Ishikawa (cell line): ENCODE measurements around the gene COL4A4.

Experiments used
- CEBPB ChIP-seq: IDR thresholded peaks from 2 replicates; pipeline ENCODE4 v1.6.1; 2012
- CREB1 ChIP-seq: IDR thresholded peaks from 2 replicates; pipeline ENCODE4 v1.6.1; 2012; ENCODE audit warnings: low read depth
- EGR1 ChIP-seq: IDR thresholded peaks from 2 replicates; pipeline ENCODE4 v1.6.1; 2012
- EP300 ChIP-seq: IDR thresholded peaks from 2 replicates; pipeline ENCODE4 v1.6.1; 2012; ENCODE audit warnings: borderline replicate concordance
- FOXM1 ChIP-seq: IDR thresholded peaks from 2 replicates; pipeline ENCODE4 v1.6.1; 2012; ENCODE audit warnings: low read depth, borderline replicate concordance
- NFIC ChIP-seq: IDR thresholded peaks from 2 replicates; pipeline ENCODE4 v1.6.1; 2012
- RAD21 ChIP-seq: IDR thresholded peaks from 2 replicates; pipeline ENCODE4 v1.6.1; 2012; ENCODE audit warnings: low read depth
- TAF1 ChIP-seq: IDR thresholded peaks from 2 replicates; pipeline ENCODE4 v1.6.1; 2012; ENCODE audit warnings: low read depth, mild to moderate bottlenecking
- TCF12 ChIP-seq: IDR thresholded peaks from 2 replicates; pipeline ENCODE4 v1.6.1; 2012; ENCODE audit warnings: low read depth
- TEAD4 ChIP-seq: IDR thresholded peaks from 2 replicates; pipeline ENCODE4 v1.6.1; 2012
- USF1 ChIP-seq: IDR thresholded peaks from 2 replicates; pipeline ENCODE4 v1.6.1; 2012
- YY1 ChIP-seq: IDR thresholded peaks from 2 replicates; pipeline ENCODE4 v1.6.1; 2012; ENCODE audit warnings: low read depth
- ZBTB7A ChIP-seq: IDR thresholded peaks from 2 replicates; pipeline ENCODE4 v1.6.1; 2012; ENCODE audit warnings: low read depth
- TF ChIP-seq, protein P1 (sequence below): IDR thresholded peaks from 2 replicates; pipeline ENCODE4 v1.6.1; 2012; ENCODE audit warnings: low read depth, mild to moderate bottlenecking
- TF ChIP-seq, protein P2 (sequence below): IDR thresholded peaks from 2 replicates; pipeline ENCODE4 v1.6.1; 2012

Gene COL4A4

DNA sequence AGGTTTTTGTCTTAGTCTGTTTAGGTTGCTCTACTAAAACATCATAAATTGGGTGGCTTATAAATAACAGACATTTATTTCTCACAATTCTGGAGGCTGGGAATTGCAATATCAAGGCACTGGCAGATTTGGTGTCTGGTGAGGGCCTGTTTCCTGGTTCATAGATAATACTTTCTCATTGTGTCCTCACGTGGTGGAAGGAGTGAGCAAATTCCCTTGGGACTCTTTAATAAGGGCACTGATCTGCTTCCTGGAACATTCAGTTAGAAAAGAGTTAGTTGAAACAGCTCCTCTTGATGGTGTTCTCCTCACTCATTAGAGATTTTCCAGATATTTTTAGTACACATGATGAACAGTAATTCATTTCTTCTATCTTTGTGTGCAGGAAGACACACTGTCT is 22.7 kb upstream of the COL4A4 start:
- TF ChIP-seq USF1 (no peak), TAF1 (no peak), EP300 (no peak), CREB1 (no peak), TCF12 (no peak), NFIC (no peak), RAD21 (no peak), ZBTB7A (no peak), TEAD4 (no peak), CEBPB (no peak), FOXM1 (no peak), YY1 (no peak), EGR1 (no peak)
- TF ChIP-seq, protein P1, sequence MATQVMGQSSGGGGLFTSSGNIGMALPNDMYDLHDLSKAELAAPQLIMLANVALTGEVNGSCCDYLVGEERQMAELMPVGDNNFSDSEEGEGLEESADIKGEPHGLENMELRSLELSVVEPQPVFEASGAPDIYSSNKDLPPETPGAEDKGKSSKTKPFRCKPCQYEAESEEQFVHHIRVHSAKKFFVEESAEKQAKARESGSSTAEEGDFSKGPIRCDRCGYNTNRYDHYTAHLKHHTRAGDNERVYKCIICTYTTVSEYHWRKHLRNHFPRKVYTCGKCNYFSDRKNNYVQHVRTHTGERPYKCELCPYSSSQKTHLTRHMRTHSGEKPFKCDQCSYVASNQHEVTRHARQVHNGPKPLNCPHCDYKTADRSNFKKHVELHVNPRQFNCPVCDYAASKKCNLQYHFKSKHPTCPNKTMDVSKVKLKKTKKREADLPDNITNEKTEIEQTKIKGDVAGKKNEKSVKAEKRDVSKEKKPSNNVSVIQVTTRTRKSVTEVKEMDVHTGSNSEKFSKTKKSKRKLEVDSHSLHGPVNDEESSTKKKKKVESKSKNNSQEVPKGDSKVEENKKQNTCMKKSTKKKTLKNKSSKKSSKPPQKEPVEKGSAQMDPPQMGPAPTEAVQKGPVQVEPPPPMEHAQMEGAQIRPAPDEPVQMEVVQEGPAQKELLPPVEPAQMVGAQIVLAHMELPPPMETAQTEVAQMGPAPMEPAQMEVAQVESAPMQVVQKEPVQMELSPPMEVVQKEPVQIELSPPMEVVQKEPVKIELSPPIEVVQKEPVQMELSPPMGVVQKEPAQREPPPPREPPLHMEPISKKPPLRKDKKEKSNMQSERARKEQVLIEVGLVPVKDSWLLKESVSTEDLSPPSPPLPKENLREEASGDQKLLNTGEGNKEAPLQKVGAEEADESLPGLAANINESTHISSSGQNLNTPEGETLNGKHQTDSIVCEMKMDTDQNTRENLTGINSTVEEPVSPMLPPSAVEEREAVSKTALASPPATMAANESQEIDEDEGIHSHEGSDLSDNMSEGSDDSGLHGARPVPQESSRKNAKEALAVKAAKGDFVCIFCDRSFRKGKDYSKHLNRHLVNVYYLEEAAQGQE: no peak
- TF ChIP-seq, protein P2, sequence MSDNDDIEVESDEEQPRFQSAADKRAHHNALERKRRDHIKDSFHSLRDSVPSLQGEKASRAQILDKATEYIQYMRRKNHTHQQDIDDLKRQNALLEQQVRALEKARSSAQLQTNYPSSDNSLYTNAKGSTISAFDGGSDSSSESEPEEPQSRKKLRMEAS: no peak

- TF ChIP-seq EP300 (no peak), CREB1 (no peak), TCF12 (no peak), CEBPB (no peak), NFIC (no peak), EGR1 (no peak), ZBTB7A (no peak), FOXM1 (no peak), USF1 (no peak), YY1 (no peak), TEAD4 (no peak), RAD21 (no peak), TAF1 (no peak)
- TF ChIP-seq, protein P2: no peak
- TF ChIP-seq, protein P1: no peak
Observed at GRCh38 chr2:227185615-227186232, 21.7 kb upstream of the COL4A4 start.

GRCh38 chr2:227183657-227184367 is 19.8 kb upstream of the COL4A4 start:
- no peak for TF ChIP-seq TAF1
- no peak for TF ChIP-seq EP300
- no peak for TF ChIP-seq RAD21
- TF ChIP-seq CREB1: no peak
- no peak for TF ChIP-seq TCF12
- TF ChIP-seq ZBTB7A: no peak
- TF ChIP-seq, protein P1: no peak
- no peak for TF ChIP-seq NFIC
- no peak for TF ChIP-seq CEBPB
- TF ChIP-seq TEAD4: no peak
- no peak for TF ChIP-seq FOXM1
- no peak for TF ChIP-seq EGR1
- no peak for TF ChIP-seq YY1
- TF ChIP-seq, protein P2: no peak
- TF ChIP-seq USF1: no peak
